Mesenteric fat pad (tissue), 1 donor: ENCODE measurements around the gene RFX3. TPM values are rescaled to one million over a fixed set of nuclear protein-coding genes. Genes with fewer than 3 reads are reported as not detected.

Experiments
- DNase-seq: peaks from one replicate; pipeline ENCODE4 v3.0.0-alpha.2; 2020; ENCODE audit warnings: low spot score
- total RNA-seq: library from RNA; stranded (reverse); fragmentation: NEBNext Ultra II Directional; extraction: Animal tissue kit (Norgen Biotek cat#: 25700); gene quantifications from one replicate; pipeline ENCODE4 v1.2.1, GENCODE V29; 2021
- donor health status: DM: yes; HTN: yes; CAD: no.

Gene RFX3
- total RNA-seq, 1 donor from 2014 or later = 10.8 TPM

DNA sequence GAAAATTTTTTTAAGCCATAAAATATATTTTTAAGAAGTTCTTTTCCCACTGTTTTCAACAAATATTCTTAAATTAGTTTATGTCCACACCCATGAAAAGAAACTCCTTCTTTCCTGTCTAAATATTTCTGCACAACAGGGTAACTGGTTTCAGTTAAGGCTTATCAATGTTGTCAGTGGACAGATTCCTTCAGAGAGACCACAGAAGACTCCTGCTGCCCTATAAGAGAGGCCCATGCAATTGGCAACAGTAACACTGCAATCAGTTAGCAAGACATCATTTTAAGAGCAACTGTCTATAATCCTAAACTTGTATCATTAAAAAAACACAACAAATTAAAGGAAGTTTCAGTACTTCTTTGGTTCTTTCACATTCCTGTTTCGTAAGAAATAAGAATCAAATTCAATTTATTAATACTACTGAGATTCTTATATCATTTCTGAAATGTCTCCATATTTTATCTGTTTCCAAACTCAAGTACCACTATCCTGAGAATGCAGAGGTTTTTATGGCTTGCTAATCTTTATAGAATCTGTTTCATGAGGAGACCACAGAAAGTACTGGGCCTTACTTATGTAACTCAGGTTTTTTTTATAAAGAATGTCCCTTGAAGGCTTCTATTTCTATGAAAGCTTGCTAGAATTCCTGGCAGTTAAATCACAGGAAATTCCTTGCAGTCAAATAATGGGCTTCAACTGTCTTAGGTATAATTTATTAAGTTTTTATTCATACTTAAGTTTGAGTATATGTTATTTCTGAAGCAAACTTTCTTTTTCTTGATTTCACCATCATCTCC is 240.2 kb downstream of the RFX3 start:
- DNase-seq = no peak

GRCh38 chr9:3282365-3282764 is 243.4 kb downstream of the RFX3 start:
- no peak for DNase-seq

DNA sequence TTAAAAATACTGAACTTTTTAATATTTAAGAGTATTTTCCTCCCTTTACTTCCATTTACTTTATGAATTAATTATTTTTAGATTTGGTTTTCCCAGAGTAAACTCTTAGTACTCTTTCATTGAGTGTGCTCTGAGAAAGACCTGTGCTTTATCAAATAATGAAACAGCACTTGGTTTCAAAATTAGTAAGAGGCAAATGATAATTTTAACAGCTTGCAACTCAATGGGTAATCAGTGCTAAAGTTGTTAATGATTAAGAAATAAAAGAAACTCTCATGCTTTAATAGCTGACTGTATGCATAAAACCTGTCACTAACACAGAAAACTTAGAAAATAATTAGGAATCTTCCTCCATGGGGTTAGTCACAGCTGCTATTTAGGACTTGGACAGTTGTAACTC is 244.4 kb downstream of the RFX3 start:
- DNase-seq = no peak

GRCh38 chr9:3277200-3277599 is 248.6 kb downstream of the RFX3 start:
- DNase-seq = no peak

DNA sequence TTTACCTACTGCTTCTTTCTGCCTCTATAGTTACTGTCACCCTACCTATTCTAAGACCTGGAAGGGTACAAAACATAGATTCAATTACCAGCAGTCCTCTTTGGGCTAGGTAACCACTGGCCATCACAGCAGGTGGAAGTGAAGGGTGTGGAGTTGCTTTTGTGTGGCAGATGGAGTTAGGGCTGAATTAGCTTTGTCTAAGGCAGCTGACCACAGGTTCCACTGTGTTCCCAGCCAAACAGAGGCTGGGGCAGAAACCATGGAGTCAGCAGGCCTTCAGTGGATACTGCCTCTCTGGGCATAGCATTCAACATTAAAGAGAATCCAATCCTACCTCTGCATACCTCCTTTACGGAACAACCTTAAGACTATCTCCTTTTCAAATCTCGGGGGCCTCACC is 254.2 kb downstream of the RFX3 start:
- no peak for DNase-seq

DNA sequence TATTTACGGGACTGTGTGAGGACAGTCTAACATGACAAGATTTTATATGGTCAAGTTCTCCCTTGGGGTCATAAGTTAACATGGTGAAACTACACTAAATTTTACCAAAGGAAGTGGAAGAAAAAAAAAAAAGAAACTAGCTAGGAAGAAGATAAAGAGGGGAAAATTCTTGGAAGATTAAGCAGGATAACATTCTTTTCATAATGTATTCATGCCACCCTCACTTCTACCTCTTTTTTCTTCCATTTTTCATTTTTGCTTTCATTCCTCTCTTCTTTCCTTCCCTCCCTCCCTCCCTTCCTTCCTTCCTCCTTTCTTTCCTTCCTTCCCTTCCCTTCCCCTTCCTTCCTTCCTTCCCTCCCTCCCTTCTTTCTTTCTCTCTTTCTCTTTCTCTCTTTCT is 254.6 kb downstream of the RFX3 start:
- no peak for DNase-seq

- no peak for DNase-seq
Measured at GRCh38 chr9:3268223-3268622, 257.6 kb downstream of the RFX3 start.

DNA sequence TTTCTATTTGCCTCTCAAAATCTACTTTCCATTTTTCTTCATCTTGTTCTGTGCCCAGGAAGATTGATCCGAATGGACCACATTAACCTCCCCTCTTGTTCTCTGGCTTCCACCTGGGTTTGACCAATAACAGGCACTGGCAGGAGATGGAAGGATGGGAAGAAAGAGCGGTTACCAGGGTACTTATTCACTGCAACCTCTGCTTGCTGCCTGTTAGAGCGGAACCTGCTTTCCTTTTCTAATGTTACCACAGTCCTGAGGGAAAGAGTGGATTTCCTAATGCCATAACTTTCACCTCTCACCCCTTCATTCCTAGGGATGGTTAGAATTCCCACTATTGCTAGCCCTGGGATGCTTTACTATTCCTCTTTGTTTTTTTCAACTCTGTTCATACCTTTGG is 262.1 kb downstream of the RFX3 start:
- DNase-seq = no peak

DNA sequence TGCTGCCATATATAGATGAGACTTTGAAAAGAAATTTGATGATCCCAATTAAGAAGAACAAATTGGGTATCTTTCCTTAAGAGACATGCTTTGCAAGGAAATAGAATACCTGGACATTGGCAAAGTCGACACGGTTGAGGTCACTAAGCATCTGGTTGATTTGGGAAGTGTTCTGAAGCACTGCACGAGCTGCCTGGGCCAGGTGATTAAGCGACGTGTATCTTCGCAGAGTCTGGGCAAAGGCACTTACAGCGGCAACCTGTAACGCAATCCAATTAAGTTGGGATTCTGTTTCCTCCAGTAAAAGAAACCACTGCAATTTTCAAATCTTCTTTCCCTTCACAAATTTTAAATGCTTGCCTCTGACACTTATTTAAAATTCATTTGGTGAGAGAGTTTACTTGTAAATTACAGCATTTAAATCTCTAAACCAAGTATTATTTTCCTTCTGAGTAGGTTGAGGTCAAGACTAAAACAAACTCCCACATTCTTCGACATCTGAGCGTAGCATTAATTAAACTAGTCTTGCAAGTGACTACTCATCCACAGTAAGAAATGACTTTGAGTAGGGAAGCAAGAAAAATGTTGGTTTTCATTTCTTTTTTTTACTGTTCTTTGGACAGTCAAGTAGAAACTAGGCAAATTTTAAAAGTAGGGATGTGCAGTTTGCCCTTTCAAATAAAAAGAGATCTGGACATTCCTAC is 262.8 kb downstream of the RFX3 start:
- DNase-seq = no peak

DNA sequence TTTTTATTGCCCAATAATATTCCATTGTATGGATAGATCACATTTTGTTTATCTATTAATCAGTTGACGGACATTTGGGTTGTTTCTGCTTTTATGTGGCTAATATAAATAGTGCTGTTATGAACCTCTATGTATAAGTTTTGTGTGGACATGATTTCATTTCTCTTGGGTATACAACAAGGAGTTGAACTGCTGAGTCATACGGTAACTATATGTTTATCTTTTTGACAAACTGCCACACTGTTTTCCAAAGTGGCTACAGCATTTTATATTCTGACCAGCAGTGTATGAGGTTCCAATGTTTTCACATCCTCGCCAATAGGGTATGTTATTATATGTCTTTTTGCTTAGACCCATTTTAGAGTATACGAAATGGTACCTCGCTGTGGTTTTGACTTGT is 264.3 kb downstream of the RFX3 start:
- DNase-seq = no peak

DNA sequence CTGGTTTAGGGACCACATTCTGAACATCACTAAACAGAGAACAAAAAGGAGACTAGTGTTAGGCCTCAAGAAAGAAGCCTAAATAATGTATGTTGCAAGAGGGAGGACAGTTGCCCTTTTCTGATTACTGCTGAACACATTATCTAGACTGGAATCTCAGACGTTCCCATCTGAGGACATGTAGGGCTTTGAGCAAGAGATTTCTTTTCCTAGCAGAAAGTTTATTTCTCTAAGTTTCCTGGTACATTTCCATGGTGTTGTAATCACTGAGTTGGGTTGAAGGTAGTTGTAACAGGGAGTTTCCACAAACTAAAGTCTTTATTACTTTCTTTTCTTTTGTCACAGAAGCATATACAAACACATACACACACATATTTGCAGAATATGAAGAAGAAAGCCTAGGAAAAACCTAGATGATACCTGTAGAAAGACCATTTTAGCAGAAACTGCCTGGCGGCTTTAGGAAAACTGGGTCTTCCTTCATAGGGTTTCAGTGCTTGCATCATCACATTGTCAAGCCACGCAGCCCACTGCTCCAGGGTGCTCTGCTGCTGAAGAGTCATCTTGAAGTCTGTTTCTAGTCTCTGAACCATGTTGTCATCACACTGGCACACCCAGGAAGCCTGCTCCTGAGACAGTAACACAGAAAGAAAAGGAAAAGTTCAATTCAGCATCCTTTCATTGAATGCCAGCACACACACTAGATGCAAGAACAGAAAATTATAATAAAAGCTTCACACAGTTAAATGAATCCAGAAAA is 269.1 kb downstream of the RFX3 start:
- no peak for DNase-seq

- no peak for DNase-seq
Measured at GRCh38 chr9:3251309-3251708, 274.5 kb downstream of the RFX3 start.

DNA sequence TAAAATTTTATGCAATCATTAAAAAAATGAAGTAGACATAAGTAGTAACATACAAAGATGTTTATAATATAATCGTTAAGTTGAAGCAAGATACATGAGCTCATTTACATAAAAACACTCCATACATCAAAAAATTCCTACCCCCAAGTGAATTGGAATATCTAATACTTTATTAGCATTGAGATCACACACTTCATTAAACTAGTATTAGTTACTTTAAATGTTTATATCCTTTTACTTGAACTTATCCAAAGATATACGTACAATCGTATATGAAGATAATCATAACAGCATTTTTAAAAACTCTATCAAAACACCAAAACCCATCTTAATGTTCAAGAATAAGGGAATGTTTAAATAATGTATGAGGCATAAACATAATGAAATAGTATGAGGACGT is 275.1 kb downstream of the RFX3 start:
- DNase-seq = no peak

DNA sequence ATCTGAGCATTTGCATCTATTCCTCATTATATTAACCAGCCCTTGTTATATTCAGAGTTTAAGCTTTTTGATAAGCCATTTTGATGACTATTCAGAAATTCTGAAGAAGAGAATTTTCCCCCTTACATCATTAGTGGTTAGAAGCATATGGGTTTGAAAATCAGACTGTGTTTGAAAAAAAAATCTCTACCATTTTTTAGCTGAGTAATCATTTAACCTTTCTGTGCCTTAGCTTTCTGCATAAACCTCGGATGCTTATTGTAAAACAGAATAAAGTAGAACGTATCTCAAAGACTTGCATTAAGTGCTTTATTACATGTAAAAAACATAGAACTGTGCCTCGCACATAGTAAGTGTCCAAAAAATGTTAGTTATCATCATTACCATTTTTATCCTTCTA is 278.6 kb downstream of the RFX3 start:
- no peak for DNase-seq

DNA sequence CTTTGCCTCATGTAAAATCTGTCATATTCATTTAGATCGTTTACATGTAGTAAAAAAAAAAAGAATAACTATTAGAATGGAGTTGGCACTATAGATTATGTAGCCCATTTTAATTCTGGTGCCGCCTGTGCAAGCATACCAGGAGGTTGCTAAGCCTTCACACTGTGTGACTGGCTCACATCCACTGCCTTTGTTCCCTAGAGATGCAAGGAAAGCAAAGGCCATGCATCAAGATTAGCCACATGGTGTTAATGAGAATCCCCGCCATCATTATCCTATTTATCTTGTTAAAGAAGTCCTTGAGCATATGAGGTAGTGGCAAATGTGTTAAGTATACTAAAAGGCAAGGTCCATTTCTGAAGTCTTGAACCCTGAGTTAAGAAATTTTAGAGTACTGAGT is 279.6 kb downstream of the RFX3 start:
- no peak for DNase-seq

- no peak for DNase-seq
Measured at GRCh38 chr9:3244963-3245653, 280.7 kb downstream of the RFX3 start.

DNA sequence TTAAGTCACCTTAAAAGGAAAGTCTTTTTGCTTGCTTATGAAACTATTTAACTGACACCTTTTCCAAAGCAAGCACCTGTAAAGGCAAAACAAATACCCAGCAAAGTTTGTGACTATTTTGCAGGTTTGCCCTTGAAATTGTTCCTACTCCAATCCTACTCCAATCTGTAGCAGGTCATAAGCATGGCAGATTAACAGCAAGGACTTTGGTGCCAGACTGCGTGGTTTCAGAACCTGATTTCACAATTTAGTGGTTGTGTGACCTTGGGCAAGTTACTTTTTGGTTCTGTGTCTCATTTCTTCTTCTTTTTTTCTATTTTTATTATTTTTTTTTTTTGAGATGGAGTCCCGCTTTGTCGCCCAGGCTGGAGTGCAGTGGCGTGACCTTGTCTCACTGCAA is 282.1 kb downstream of the RFX3 start:
- DNase-seq = no peak

- DNase-seq = no peak
Measured at GRCh38 chr9:3241290-3241689, 284.5 kb downstream of the RFX3 start.

DNA sequence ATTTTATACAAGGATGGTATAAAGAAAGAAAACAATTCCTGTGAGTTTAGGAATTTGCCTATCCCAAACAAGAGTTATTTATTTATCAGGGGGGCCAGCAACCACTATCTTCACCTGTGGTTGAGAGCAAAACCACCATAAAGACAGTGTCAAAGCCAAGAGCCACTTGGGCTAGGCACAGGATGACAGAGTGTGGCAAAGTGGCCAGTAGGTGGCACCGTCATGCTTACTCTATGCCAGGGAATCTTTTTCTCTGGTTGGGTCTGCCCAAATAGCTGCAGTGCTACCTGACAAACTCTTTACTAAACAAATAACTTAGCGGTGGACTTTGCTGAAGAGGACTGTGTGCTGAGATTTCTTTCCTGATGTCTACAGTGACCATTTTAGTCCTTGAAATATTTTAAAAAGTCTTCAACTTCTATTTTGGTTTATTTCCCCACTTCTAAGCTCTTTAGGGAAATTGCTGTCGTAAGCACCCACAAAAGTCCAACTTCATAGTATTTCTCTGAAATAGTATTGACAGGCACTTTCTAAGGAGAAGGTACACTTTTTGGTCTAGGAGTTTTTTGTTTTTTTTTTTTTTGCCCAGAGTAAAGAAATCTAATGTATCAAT is 285.0 kb downstream of the RFX3 start:
- DNase-seq = no peak

DNA sequence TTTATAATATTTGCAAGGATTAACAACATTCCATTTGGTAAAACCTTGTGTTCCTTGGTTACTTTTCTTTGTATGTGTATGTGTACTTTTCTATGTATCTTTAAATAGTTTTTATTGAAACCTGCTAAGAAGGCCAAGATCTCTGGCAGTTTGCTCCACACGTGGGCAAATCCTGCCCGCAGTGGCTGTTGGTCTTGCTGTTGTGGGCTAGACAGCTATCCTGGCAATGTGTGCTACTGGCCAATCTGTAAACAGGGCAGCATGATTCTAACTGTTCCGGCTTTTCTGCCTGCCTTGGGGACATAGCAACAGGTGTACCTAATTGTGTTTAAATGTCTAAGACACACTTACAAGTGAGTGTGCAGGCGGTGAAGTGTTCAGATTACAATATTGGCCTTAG is 286.6 kb downstream of the RFX3 start:
- DNase-seq = no peak

DNA sequence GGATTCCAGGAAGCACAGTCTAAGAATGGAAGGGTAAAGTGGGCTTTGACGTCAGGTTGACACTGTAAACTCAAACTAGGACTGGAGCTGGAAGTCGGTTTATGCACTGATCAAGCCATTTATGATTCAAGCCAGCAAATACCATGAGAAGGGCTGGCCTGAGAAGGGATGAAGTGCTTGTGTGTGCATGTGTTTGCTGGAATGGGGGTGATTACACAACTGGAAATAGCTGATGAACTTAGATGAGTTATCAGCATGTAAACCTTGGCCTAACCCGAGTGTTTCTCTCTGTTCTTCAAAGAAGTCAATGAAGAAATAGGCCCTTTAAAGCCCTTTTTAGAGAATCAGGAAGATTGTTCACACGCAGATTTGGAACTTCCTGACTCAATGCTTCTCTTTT is 287.6 kb downstream of the RFX3 start:
- DNase-seq = no peak
